HepG2 (cell line): ENCODE data around the gene CARD19. TPM values are rescaled to one million over a fixed set of nuclear protein-coding genes. Genes with fewer than 3 reads are reported as not detected.

Experiments used
- ATAC-seq: fragments of 200-7000 bp; cut with Tn5 transposase; 3 replicates; pipeline ENCODE4 v1.9.1; 2020; ENCODE audit warnings: mild to moderate bottlenecking, moderate library complexity
- BruUV-seq: library from RNA; stranded (reverse); fragments of 400-500 nt; replicated peaks from 2 replicates; lab custom pipeline; 2021; lab: Mats Ljungman, UMichigan
- CTCF ChIA-PET: fragments of 300-600 bp; formaldehyde crosslinking; extraction: SDS; loops from one replicate; lab custom pipeline; 2021; ENCODE audit warnings: low total read pairs, inconsistent platforms, low intra/inter-chr PET ratio; lab: Yijun Ruan, JAX
- POLR2A ChIA-PET: fragments of 350-600 bp; sonication (Branson Sonifier 250); formaldehyde crosslinking; loops from one replicate; lab custom pipeline; 2020; ENCODE audit warnings: antibody characterized with exemption, inconsistent platforms; lab: Yijun Ruan, JAX
- DNase-seq: peaks from one replicate; pipeline ENCODE4 v3.0.0-alpha.2; 2015; ENCODE audit warnings: low spot score
- FAIRE-seq: peaks from 3 replicates; lab custom pipeline; 2011; peaks lifted over from hg19 to GRCh38; lab: Jason Lieb, UNC
- H2AFZ ChIP-seq: one replicate; pipeline ENCODE4 v1.6.1; 2011; ENCODE audit warnings: low read length, inconsistent platforms
- H3K27ac ChIP-seq: fragments of 300-600 bp; 3 replicates; pipeline ENCODE4 v1.8.0; 2011; ENCODE audit warnings: mixed run types, mild to moderate bottlenecking, mixed read lengths, low read length, inconsistent platforms; ENCODE audit not compliant: insufficient read depth; ENCODE audit errors: extremely low read length
- H3K27me3 ChIP-seq, 2 experiments: fragments of 200-600 bp in 1 of 2; 2 replicates in 1 of 2; 3 replicates in 1 of 2; pipeline versions ENCODE4 v1.6.0 to v1.8.0; 2011; ENCODE audit warnings: low read length in 2 of 2, mild to moderate bottlenecking in 2 of 2, moderate library complexity in 2 of 2, inconsistent platforms in 1 of 2; ENCODE audit not compliant: insufficient read depth in 2 of 2, control insufficient read depth in 1 of 2
- H3K36me3 ChIP-seq, 2 experiments: fragments of 200-600 bp in 1 of 2; replicated peaks in 1 of 2; 2 replicates in 1 of 2; 3 replicates in 1 of 2; pipeline versions ENCODE4 v1.5.1 to v1.8.0; 2011; ENCODE audit warnings: low read length in 2 of 2, inconsistent platforms in 1 of 2; ENCODE audit not compliant: insufficient read depth in 2 of 2, control insufficient read depth in 1 of 2
- H3K4me1 ChIP-seq: 2 replicates; pipeline ENCODE4 v1.5.1; 2012; ENCODE audit warnings: low read length, inconsistent platforms; ENCODE audit not compliant: insufficient read depth
- H3K4me2 ChIP-seq: 2 replicates; pipeline ENCODE4 v1.6.0; 2011; ENCODE audit warnings: low read depth, low read length, inconsistent platforms
- H3K4me3 ChIP-seq, 3 experiments: fragments of 200-600 bp in 1 of 3; sonication (generic), shearing (Covaris generic) in 1 of 3; replicated peaks in 1 of 3; 2 replicates each; pipeline ENCODE4 v1.5.1; 2011 to 2016; ENCODE audit warnings: low read length in 3 of 3, inconsistent platforms in 2 of 3, low read depth in 2 of 3, mild to moderate bottlenecking in 2 of 3, control low read depth in 1 of 3, mixed read lengths in 1 of 3; ENCODE audit not compliant: insufficient read depth in 1 of 3
- H3K79me2 ChIP-seq: one replicate; pipeline ENCODE4 v1.6.1; 2011; ENCODE audit warnings: low read length, inconsistent platforms; ENCODE audit not compliant: insufficient read depth
- H3K9ac ChIP-seq: 2 replicates; pipeline ENCODE4 v1.6.0; 2011; ENCODE audit warnings: mild to moderate bottlenecking, low read depth, low read length, inconsistent platforms; ENCODE audit not compliant: insufficient read depth
- H3K9me3 ChIP-seq: 2 replicates; pipeline ENCODE4 v1.5.1; 2012; ENCODE audit warnings: mild to moderate bottlenecking, low read length
- H4K20me1 ChIP-seq: 2 replicates; pipeline ENCODE4 v1.6.0; 2011; ENCODE audit warnings: inconsistent platforms, mild to moderate bottlenecking, low read length, moderate library complexity; ENCODE audit not compliant: insufficient read depth
- HNRNPL ChIP-seq: fragments of 200-400 bp; formaldehyde crosslinking; IDR thresholded peaks from 2 replicates; pipeline ENCODE4 v1.6.1; 2017; ENCODE audit warnings: mild to moderate bottlenecking, low read depth, low read length
- TRAFD1 ChIP-seq: sonication (generic); formaldehyde crosslinking; IDR thresholded peaks from 2 replicates; pipeline ENCODE4 v1.5.1; 2020; ENCODE audit warnings: missing genetic modification reagents, mild to moderate bottlenecking, borderline replicate concordance
- ZNF768 ChIP-seq: sonication (generic); formaldehyde crosslinking; IDR thresholded peaks from 2 replicates; pipeline ENCODE4 v1.4.0; 2020; ENCODE audit warnings: missing genetic modification reagents
- ZNF780A ChIP-seq: sonication (generic); formaldehyde crosslinking; IDR thresholded peaks from 2 replicates; pipeline ENCODE4 v1.8.0; 2022; ENCODE audit warnings: mild to moderate bottlenecking, missing genetic modification reagents, moderate library complexity
- WGBS: methylation state at CpG from one replicate; pipeline ENCODE4 v1.1.6; 2017; ENCODE audit warnings: low lambda C conversion rate; 5-methylcytosine and 5-hydroxymethylcytosine counted together
- in situ Hi-C: cut with HindIII; loops from 2 replicates; pipeline ENCODE4 v1.10.0; 2017; ENCODE audit warnings: low pct_unique_long_range_greater_than_20kb; ENCODE audit not compliant: extremely low pct_ligation_motif_present
- intact Hi-C: fragments of 100-400 bp; cut with micrococcal nuclease; formaldehyde crosslinking; loops from one replicate; pipeline ENCODE4 v1.10.0; 2022; ENCODE audit not compliant: unreplicated experiment
- polyA plus RNA-seq, 8 experiments: library from polyadenylated mRNA; depleted of rRNA in 3 of 8; stranded (reverse) in 7 of 8; unstranded in 1 of 8; fragments of >200 nt; fragmentation: Illumina TruSeq in 4 of 8; extraction: Trizol in 4 of 8; gene quantifications; 2 replicates each; pipeline versions ENCODE4 v1.2.1 to v1.2.3, GENCODE V29; 2011 to 2016; ENCODE audit warnings: low read depth in 4 of 8, missing spikeins in 1 of 8, mixed read lengths in 1 of 8; ENCODE audit not compliant: insufficient read depth in 1 of 8
- total RNA-seq, 5 experiments: library from RNA; depleted of rRNA; stranded (reverse); fragments of >200 nt; fragmentation: Illumina TruSeq; extraction: Trizol; gene quantifications; 2 replicates each; pipeline ENCODE4 v1.2.3, GENCODE V29; 2016; ENCODE audit warnings: low read depth in 1 of 5
- TF ChIP-seq, protein P1 (sequence below): fragments of 450-650 bp; IDR thresholded peaks from 2 replicates; pipeline ENCODE4 v1.6.1; 2016

The CARD19 gene
- total and polyA plus RNA-seq, 2 of the 13 experiments (the other 11 are each of a cell fraction or from before 2014, with no cell fraction given), result 18.4 to 47.2 TPM

GRCh38 chr9:93128715-93129224 is 32.8 kb downstream of the CARD19 start:
- Histone ChIP-seq H4K20me1 (no peaks in the 10 kb centered on the region), H3K4me2 (no peak overlapping the region; the same call in 1 of the 2 replicates), H3K79me2 (peaks cover 74% of the 10 kb centered on the region), H3K4me3 (no peak overlapping the region), H3K27me3 (no peaks in the 10 kb centered on the region; a peak in 1 of 5 replicates), H2AFZ (no peak overlapping the region), H3K36me3 (peaks cover 22 to 29% of the 10 kb centered on the region in 2 experiments; a peak in 4 of 5 replicates), H3K27ac (peak overlapping the region; percentile 92), H3K4me1 (peaks cover 70% of the 10 kb centered on the region), H3K9me3 (no peaks in the 10 kb centered on the region), H3K9ac (peak overlapping the region; percentile 16; the same call in 1 of the 2 replicates)
- CTCF ChIA-PET, result no interaction called here
- 94% methylated on average over 8 of the region's 10 CpGs for WGBS
- ATAC-seq (no peak), FAIRE-seq (no peak), DNase-seq (no peak)
- no TSS peak for BruUV-seq
- POLR2A ChIA-PET, result interaction anchor here (1.1 to 7.5 kb wide), 5 partner anchors 11 to 170 kb away, joined by 3 to 195 read pairs (median 3); no protein-coding TSS in a partner anchor
- in situ Hi-C loops, result no loop called here
- intact Hi-C loops, result no loop called here
- TF ChIP-seq TRAFD1, result no peak
- TF ChIP-seq, protein P1, sequence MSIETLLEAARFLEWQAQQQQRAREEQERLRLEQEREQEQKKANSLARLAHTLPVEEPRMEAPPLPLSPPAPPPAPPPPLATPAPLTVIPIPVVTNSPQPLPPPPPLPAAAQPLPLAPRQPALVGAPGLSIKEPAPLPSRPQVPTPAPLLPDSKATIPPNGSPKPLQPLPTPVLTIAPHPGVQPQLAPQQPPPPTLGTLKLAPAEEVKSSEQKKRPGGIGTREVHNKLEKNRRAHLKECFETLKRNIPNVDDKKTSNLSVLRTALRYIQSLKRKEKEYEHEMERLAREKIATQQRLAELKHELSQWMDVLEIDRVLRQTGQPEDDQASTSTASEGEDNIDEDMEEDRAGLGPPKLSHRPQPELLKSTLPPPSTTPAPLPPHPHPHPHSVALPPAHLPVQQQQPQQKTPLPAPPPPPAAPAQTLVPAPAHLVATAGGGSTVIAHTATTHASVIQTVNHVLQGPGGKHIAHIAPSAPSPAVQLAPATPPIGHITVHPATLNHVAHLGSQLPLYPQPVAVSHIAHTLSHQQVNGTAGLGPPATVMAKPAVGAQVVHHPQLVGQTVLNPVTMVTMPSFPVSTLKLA, result peak; percentile 70
- TF ChIP-seq ZNF780A, result no peak

GRCh38 chr9:93129286-93129685 is 33.3 kb downstream of the CARD19 start:
- Histone ChIP-seq H3K27me3 (no peaks in the 10 kb centered on the region; a peak in 1 of 5 replicates), H3K4me1 (peaks cover 70% of the 10 kb centered on the region), H3K27ac (peak overlapping the region; percentile 5), H3K79me2 (peaks cover 74% of the 10 kb centered on the region), H4K20me1 (no peaks in the 10 kb centered on the region), H2AFZ (no peak overlapping the region), H3K4me2 (no peak overlapping the region), H3K9me3 (no peaks in the 10 kb centered on the region), H3K36me3 (peaks cover 22 to 26% of the 10 kb centered on the region in 2 experiments; a peak in 4 of 5 replicates), H3K9ac (peak overlapping the region; percentile 13; the same call in 1 of the 2 replicates), H3K4me3 (no peak overlapping the region)
- no TSS peak for BruUV-seq
- WGBS, result 92% methylated on average over 4 of the region's 8 CpGs
- ATAC-seq (no peak), FAIRE-seq (no peak), DNase-seq (no peak)
- ChIA-PET CTCF (no interaction called here), POLR2A (interaction anchor here (1.1 to 7.5 kb wide), 4 partner anchors 12 to 170 kb away, joined by 3 to 195 read pairs (median 3); no protein-coding TSS in a partner anchor)
- in situ Hi-C loops, result no loop called here
- no peak for TF ChIP-seq HNRNPL
- TF ChIP-seq ZNF768 (CRISPR knock-in tag), result 0 out of 2 replicates have a peak, but pooled peaks have one; percentile 23
- intact Hi-C loops, result no loop called here
